BLaER1 treated with 17β-estradiol and CSF1 and Interleukin-3, amounts not matched to agents 10 nM and 100 nM (cell line): ENCODE data around the gene MAPK8IP3.

Source experiments
- H3K27ac ChIP-seq, 11 experiments: shearing (Covaris generic); formaldehyde crosslinking; 2 replicates each; pipeline ENCODE4 v1.8.1; 2022
- H3K27me3 ChIP-seq, 11 experiments: shearing (Covaris generic); formaldehyde crosslinking; 2 replicates each; pipeline ENCODE4 v1.8.1; 2022
- H3K36me3 ChIP-seq, 11 experiments: shearing (Covaris generic); formaldehyde crosslinking; 2 replicates each; pipeline ENCODE4 v1.8.1; 2022
- H3K4me1 ChIP-seq, 10 experiments: shearing (Covaris generic); formaldehyde crosslinking; 2 replicates each; pipeline ENCODE4 v1.8.1; 2022
- H3K4me2 ChIP-seq, 11 experiments: shearing (Covaris generic); formaldehyde crosslinking; 2 replicates each; pipeline ENCODE4 v1.8.1; 2022
- H3K4me3 ChIP-seq, 10 experiments: shearing (Covaris generic); formaldehyde crosslinking; 2 replicates each; pipeline ENCODE4 v1.8.1; 2022
- H3K9ac ChIP-seq, 11 experiments: shearing (Covaris generic); formaldehyde crosslinking; 2 replicates each; pipeline ENCODE4 v1.8.1; 2022
- H3K9me3 ChIP-seq, 11 experiments: shearing (Covaris generic); formaldehyde crosslinking; replicated peaks in 1 of 11; 2 replicates each; pipeline ENCODE4 v1.8.1; 2022
- H4K20me1 ChIP-seq, 11 experiments: shearing (Covaris generic); formaldehyde crosslinking; 2 replicates each; pipeline ENCODE4 v1.8.1; 2022
- Cebpa-rat ChIP-seq, 11 experiments: shearing (Covaris generic); IDR thresholded peaks; 2 replicates each; pipeline ENCODE4 v1.8.1; 2022

Gene MAPK8IP3

DNA sequence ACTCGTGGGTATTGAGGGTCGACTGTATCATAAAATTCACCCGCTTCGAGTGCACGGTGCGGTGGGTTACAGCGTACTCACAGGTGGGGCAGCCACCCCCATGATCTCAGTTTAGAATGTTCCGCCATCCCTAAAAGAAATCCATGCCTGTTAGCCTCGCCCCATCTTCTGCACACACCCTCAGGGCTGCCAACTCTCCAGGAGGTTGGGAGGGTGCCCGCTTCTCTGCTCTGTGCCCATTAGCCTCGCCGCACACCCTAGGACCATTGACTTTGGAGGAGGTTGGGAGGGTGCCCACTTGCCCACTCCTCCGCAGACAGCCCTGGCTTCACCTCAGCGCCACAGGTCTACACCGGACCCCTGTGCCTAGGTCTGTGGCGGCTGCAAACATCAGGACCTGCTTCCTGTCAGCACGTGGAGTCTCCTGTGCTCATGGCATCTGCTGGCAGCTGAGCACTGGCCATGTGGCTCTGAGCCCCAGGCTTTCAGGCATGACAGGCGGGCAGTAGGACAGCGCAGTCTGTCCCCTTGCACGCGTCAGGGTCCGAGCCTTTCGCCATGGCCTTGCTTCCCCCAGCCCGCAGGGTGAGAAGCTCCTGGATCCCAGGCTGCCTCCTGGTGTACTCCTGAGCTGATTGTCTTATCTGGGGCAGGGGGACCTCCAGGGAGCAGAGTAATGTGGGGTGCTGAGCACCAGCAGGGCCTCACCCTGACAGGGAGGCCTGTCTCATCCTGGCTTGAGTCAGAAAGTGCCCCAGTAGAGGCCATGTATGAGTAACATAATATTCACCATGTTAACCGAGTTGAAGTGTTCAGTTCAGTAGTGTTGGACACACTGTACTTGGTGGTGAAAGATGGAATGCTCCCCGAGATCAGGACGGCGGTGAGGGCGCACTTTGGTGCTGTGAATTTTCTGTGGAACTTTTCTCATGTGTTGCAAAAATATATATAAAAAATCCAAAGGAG lies 43.4 kb downstream of the MAPK8IP3 start:
- Histone ChIP-seq H3K4me1 (peaks cover 0 to 14% (median 9%) of the 10 kb centered on the region in 10 experiments; a peak in 10 of 20 replicates), H3K36me3 (peaks cover 95 to 100% (median 98%) of the 10 kb centered on the region in 11 experiments), H3K4me3 (no peak overlapping the region), H3K27ac (no peak overlapping the region), H4K20me1 (peaks cover 1 to 93% (median 37%) of the 10 kb centered on the region in 11 experiments; a peak in 19 of 22 replicates), H3K27me3 (no peaks in the 10 kb centered on the region), H3K4me2 (no peak overlapping the region), H3K9ac (no peak overlapping the region), H3K9me3 (no peaks in the 10 kb centered on the region)
- no peak for TF ChIP-seq Cebpa-rat (IDR thresholded peaks at IDR 0.05)

DNA sequence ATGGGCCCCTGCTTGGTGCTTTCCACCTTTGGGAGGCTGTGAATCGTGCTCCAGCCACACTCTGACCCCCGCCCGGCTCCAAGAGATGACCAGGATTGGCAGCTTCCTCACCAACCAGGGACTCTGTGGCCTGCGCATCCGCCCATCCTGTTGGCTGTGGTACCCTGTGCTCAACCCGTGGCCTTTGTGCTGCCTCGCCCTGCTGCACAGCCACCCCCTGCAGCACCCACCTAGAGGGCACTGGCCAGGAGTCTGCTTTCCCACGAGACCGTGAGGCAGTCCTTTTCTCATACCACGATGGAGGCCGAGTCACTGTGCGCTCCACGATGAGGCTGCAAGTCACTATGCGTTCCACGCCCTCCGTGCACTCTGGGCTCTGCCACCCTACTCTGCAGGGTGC lies 46.0 kb downstream of the MAPK8IP3 start:
- Histone ChIP-seq H3K36me3 (peaks cover 86 to 100% (median 95%) of the 10 kb centered on the region in 11 experiments), H3K4me3 (no peak overlapping the region), H3K9me3 (no peaks in the 10 kb centered on the region), H3K4me1 (peaks cover 0 to 8% (median under 1%) of the 10 kb centered on the region in 10 experiments; a peak in 8 of 20 replicates), H3K9ac (no peak overlapping the region), H3K27ac (no peak overlapping the region), H3K27me3 (no peaks in the 10 kb centered on the region), H4K20me1 (peaks cover 0 to 94% (median 34%) of the 10 kb centered on the region in 11 experiments; a peak in 16 of 22 replicates), H3K4me2 (no peak overlapping the region)
- TF ChIP-seq Cebpa-rat (IDR thresholded peaks at IDR 0.05) = no peak

DNA sequence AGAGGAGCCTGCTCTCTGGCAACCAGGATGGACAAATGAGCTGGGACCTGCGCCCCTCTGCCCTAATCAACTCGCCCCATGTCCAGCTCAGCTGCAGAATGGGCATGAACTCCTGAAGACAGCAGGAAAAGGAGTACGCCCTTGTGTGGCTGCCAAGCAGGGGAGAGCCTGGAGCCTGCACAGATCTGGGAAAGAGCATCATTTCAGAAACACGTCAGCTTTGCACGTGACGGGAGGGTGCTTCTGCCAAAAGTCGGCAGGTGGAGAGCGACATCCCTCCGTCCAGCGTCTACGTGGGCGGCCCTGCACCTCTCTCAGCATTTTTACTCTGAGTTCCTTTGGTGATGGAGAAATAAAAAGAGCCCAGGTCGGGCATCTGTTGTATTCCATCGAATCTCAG lies 46.9 kb downstream of the MAPK8IP3 start:
- H3K4me1 ChIP-seq = peaks cover 0 to 16% (median 5%) of the 10 kb centered on the region in 10 experiments; a peak in 10 of 20 replicates
- peaks cover 83 to 100% (median 94%) of the 10 kb centered on the region in 11 experiments for H3K36me3 ChIP-seq
- H3K9me3 ChIP-seq = no peaks in the 10 kb centered on the region
- H3K9ac ChIP-seq = no peak overlapping the region
- peaks cover 0 to 94% (median 39%) of the 10 kb centered on the region in 11 experiments; a peak in 16 of 22 replicates for H4K20me1 ChIP-seq
- no peak overlapping the region for H3K4me3 ChIP-seq
- no peaks in the 10 kb centered on the region for H3K27me3 ChIP-seq
- no peak overlapping the region for H3K27ac ChIP-seq
- H3K4me2 ChIP-seq = no peak overlapping the region
- TF ChIP-seq Cebpa-rat (IDR thresholded peaks at IDR 0.05) = no peak

DNA sequence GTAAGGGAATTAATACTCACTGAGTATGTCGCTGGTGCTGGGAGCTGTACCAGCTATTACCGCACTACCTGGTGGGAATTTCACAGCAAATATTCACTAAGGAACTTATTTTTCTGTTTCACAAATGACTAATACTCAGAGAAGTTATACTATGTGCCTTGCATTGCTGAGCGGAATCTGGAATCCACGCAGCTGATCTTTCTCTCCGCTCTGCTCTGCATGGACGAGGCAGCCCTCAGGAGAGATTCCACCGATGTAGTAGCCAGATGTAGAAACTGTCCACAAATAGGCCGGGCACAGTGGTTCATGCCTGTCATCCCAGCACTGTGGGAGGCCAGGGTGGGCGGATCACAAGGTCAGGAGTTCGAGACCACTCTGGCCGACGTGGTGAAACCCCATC lies 48.2 kb downstream of the MAPK8IP3 start:
- TF ChIP-seq Cebpa-rat (IDR thresholded peaks at IDR 0.05) = no peak

DNA sequence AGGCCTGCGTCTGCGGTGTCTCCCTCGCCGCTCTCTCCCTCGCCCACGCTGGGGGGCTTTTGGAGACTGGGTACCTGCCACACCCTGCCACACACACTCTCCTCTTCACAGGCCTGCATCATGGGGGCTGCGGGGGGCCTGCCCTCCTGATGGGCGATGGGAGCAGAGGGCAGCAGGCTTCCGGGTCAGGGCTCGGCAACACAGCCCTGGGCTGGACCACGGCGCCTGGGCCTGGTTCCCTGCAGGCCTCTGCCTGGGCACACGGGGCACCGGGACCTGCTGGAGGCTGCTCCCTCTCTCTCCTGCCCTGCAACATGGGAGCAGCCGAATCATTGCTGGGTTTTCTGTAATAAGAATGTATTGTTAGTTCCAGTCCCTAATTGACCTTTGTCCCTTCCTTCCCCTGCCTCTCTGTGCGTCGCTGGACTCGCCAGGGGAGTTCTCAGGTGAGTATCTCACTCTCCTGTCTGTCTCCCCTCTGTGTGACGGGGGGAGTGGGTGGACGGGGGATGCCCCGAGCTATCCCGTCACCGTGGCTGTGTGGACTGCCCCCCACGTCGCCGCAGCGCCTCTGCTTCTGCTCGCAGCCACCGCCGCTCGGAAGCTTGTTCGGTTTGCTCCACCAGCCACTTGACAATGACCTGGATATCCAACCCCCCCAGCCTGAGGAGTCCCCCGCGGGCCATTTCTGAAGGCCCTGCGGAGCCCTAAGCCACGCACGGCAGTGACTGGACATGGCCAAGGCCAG lies 51.9 kb downstream of the MAPK8IP3 start:
- Histone ChIP-seq H3K4me3 (no peak overlapping the region), H3K9me3 (no peaks in the 10 kb centered on the region), H3K9ac (no peak overlapping the region), H3K4me2 (no peak overlapping the region), H3K36me3 (peaks cover 62 to 97% (median 75%) of the 10 kb centered on the region in 11 experiments), H4K20me1 (peaks cover 11 to 99% (median 59%) of the 10 kb centered on the region in 11 experiments; a peak in 21 of 22 replicates), H3K4me1 (peaks cover 9 to 45% (median 34%) of the 10 kb centered on the region in 10 experiments; a peak in 19 of 20 replicates), H3K27me3 (peaks cover 0 to 6% (median 0%) of the 10 kb centered on the region in 11 experiments; a peak in 1 of 22 replicates), H3K27ac (no peak overlapping the region)
- no peak for TF ChIP-seq Cebpa-rat (IDR thresholded peaks at IDR 0.05)

More for the DNA sequence above, 48.2 kb downstream of the MAPK8IP3 start:
- Histone ChIP-seq H3K4me2 (no peak overlapping the region), H3K9ac (no peak overlapping the region), H3K9me3 (no peaks in the 10 kb centered on the region), H4K20me1 (peaks cover 0 to 96% (median 41%) of the 10 kb centered on the region in 11 experiments; a peak in 17 of 22 replicates), H3K27me3 (no peaks in the 10 kb centered on the region), H3K4me1 (peaks cover 0 to 16% (median 5%) of the 10 kb centered on the region in 10 experiments; a peak in 10 of 20 replicates), H3K27ac (no peak overlapping the region), H3K36me3 (peaks cover 78 to 100% (median 91%) of the 10 kb centered on the region in 11 experiments), H3K4me3 (no peak overlapping the region)

DNA sequence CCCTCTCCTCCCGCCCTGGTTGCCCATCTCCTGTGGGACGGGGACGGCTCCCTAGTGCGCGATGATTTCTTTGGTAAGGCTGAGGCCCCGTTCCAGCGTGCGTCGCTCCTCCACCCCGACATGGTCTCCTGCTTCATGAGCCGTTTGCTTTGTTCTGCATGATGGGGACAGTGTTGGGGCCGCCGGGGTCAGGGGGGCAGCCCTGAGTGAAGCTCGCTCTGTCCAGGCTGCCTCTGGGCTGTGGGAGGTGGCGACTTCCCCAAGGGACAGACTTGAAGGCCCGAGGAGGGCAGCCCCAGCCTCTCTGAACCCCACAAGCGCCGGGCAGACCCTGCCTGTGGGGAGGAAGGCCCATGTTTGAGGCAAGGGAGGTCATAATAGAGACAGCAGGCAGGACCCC lies 52.9 kb downstream of the MAPK8IP3 start:
- peaks cover 55 to 96% (median 72%) of the 10 kb centered on the region in 11 experiments for H3K36me3 ChIP-seq
- no peak overlapping the region for H3K4me2 ChIP-seq
- no peak for TF ChIP-seq Cebpa-rat (IDR thresholded peaks at IDR 0.05)
- H3K4me3 ChIP-seq = no peak overlapping the region
- H3K9me3 ChIP-seq = no peaks in the 10 kb centered on the region
- no peak overlapping the region for H3K9ac ChIP-seq
- H3K27ac ChIP-seq = no peak overlapping the region
- H3K27me3 ChIP-seq = peaks cover 0 to 6% (median 0%) of the 10 kb centered on the region in 11 experiments; a peak in 1 of 22 replicates
- H3K4me1 ChIP-seq = peaks cover 9 to 54% (median 44%) of the 10 kb centered on the region in 10 experiments; a peak in 19 of 20 replicates
- H4K20me1 ChIP-seq = peaks cover 17 to 98% (median 62%) of the 10 kb centered on the region in 11 experiments; a peak in 21 of 22 replicates

DNA sequence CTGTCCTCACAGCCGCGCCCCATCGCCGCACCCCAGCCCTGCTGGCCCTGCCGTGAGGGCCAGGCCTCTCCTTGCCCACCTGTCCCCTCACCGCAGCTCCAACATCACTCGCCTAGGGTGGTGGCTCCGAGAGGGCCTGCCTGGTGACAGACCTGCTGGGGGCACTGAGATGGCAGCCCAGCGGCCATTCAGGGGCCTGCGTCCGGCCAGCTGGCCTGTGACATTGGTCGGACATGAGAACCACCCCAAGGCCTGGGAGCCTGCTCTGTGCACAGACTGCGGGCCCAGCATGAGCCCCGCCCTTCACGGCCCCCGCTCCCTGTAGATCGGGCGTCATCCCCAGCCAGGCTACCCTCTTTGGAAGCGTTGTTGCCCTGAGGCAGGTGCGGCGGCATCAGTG lies 53.5 kb downstream of the MAPK8IP3 start:
- Histone ChIP-seq H3K36me3 (peaks cover 55 to 96% (median 72%) of the 10 kb centered on the region in 11 experiments), H3K27ac (no peak overlapping the region), H3K4me2 (no peak overlapping the region), H3K27me3 (peaks cover 0 to 6% (median 0%) of the 10 kb centered on the region in 11 experiments; a peak in 1 of 22 replicates), H3K4me3 (no peak overlapping the region), H3K4me1 (peaks cover 9 to 58% (median 48%) of the 10 kb centered on the region in 10 experiments; a peak in 19 of 20 replicates), H3K9me3 (no peaks in the 10 kb centered on the region), H3K9ac (0 out of 22 replicates have a peak overlapping the region, but pooled peaks of 1 of the 11 experiments have one; percentile 6), H4K20me1 (peaks cover 17 to 98% (median 67%) of the 10 kb centered on the region in 11 experiments; a peak in 21 of 22 replicates)
- TF ChIP-seq Cebpa-rat (IDR thresholded peaks at IDR 0.05) = no peak

DNA sequence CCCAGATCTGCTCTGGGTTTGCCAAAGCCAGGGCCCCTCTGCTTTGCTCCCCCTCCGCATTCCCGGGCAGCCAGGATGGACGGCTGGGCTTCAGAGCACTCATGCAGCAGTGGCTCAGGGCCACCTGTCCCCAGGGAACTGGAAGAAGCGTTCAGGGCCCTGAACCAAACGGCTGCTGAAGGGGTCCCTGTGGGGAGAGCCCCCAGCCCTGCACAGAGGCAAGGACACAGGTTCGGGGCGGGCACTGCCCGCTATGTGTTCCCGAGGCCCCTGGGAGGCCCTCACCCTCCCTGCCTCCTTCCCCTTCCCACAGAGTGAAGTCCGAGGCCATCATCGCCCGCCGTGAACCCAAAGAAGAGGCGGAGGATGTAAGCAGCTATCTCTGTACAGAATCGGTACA lies 54.9 kb downstream of the MAPK8IP3 start:
- Histone ChIP-seq H3K4me3 (no peak overlapping the region), H3K36me3 (peaks cover 58 to 96% (median 72%) of the 10 kb centered on the region in 11 experiments)

More for the DNA sequence above, 54.9 kb downstream of the MAPK8IP3 start:
- TF ChIP-seq Cebpa-rat (IDR thresholded peaks at IDR 0.05) = no peak
- Histone ChIP-seq H3K9me3 (no peaks in the 10 kb centered on the region), H3K27me3 (peaks cover 0 to 6% (median 0%) of the 10 kb centered on the region in 11 experiments; a peak in 1 of 22 replicates), H4K20me1 (peaks cover 17 to 99% (median 65%) of the 10 kb centered on the region in 11 experiments; a peak in 21 of 22 replicates), H3K4me1 (peaks cover 9 to 58% (median 48%) of the 10 kb centered on the region in 10 experiments; a peak in 19 of 20 replicates), H3K27ac (no peak overlapping the region), H3K4me2 (peak overlapping the region in 7 of 11 experiments; percentile 29 to 97 (median 78); a peak in 13 of 22 replicates), H3K9ac (peak overlapping the region in 1 of 11 experiments; percentile 37; a peak in 1 of 22 replicates)
